NCI-H2029 (cell line): ENCODE data around the gene PKP1.
A peak's percentile ranks its signal among the peaks of the same experiment; 100 is the strongest.

ENCODE experiments used
- DNase-seq: peaks from one replicate; lab custom pipeline; 2025; lab: John Stamatoyannopoulos, UW

The PKP1 gene

DNA sequence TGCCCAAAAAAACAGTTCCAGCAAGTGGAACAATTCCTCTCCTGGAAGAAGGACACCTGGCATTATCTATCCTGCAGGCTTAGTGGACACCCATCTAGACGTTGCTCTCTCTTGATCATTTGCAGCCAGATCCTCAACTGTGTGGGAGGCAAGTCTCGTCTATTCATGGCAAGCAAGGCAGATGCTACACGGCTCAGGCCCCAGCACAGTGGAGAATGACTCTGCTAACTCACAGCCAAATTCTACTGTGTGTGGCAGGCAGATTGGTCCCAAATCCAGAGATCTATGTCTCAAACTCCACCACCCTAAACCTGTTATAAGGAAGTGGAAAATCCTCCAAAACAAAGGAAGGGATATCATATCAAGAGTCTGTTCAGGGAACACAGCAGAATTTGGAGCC lies 87.2 kb downstream of the PKP1 start:
- DNase-seq: no peak

DNA sequence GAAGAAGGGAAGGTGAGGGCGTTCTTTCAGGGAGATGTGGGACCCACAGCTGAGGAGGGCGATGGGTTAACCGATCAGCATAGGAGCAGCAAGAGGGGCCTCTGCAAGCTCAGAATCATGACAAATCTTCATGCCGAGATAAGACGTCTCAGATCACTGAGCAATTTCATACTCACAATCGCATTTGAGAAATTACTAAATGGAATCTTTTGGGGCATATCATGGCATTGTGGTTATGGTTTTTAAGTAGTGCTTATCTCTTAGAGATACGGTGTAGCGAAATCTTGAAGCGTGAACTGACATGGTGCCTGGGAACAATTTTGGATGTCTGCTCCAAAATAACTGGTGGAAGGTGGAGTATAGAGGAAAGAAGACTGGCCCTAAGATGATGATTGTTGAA lies 88.0 kb downstream of the PKP1 start:
- no peak for DNase-seq

DNA sequence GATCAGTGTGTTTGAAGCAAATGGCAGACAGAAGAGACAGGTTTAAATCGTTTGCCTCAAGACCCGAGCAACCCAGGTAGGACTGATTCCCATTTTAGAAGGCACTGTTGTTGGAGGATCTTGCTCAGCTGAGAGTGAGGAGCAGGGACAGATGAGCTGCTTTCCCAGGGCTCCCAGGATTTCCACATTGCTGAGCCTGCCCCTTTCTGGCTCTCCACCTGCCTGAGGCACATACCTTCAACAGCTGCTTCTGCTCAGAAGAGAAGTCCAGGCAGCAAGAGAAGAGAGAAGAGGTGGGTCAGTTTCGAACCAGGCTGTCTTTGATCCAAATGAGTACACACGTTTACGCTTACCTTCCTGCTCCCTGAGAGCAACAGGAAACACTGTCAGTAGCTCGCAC lies 88.5 kb downstream of the PKP1 start:
- no peak for DNase-seq

DNA sequence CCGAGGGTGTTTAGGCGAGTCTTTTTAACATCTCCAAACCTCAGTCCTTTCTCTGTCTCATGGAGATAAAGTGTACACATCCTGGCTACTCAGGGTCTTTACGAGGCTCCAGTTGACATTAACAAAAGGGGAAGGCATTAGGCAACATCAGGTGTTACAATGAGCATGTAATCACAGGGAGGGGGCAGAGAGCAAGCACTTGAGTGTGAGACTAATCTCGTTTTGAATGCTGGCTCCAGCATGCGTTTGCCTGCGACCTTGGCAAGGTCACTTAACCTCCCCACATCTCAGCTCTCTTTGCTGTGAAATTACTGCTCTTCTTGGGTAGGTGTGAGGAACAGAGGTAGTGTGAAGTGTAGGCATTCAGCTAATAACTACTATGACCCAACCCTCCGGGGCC lies 91.1 kb downstream of the PKP1 start:
- DNase-seq: peak; percentile 57

DNA sequence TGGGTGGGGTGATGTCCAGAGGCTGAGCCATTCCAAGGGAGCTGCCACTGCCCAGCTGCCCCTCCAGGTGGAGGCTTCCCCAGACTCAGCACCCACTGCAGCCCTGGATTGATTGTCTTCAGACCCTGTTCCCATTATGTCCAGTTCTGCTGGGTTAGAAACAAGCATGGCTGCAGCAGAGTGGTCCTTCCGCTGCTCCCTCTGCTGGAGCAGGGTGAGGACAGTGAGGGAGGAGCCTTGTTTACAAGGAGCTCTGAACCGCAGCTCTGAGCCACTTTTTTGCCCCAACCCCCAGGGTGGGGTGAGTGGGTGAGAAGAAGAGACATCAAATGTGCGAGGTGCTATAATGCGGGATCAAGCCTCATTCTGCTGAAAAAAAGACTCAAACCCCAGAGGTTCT lies 91.9 kb downstream of the PKP1 start:
- DNase-seq: no peak

DNA sequence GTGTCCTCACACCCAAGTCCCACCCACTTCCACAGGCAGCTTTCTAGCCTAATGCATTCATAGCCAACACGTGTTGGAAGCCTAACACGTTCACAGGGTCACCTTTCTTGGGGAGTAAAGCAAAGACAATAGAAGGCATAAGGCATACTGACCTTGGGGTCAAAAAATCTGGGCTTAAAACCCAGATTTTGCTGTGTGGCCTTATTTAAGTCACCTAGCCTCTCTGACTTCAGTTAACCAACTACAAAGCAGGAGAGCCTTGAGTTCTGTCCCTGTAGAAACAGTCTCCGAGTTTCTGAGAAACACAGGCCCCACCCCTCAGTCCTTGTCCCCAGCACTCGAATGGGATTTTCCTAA lies 92.8 kb downstream of the PKP1 start:
- no peak for DNase-seq

DNA sequence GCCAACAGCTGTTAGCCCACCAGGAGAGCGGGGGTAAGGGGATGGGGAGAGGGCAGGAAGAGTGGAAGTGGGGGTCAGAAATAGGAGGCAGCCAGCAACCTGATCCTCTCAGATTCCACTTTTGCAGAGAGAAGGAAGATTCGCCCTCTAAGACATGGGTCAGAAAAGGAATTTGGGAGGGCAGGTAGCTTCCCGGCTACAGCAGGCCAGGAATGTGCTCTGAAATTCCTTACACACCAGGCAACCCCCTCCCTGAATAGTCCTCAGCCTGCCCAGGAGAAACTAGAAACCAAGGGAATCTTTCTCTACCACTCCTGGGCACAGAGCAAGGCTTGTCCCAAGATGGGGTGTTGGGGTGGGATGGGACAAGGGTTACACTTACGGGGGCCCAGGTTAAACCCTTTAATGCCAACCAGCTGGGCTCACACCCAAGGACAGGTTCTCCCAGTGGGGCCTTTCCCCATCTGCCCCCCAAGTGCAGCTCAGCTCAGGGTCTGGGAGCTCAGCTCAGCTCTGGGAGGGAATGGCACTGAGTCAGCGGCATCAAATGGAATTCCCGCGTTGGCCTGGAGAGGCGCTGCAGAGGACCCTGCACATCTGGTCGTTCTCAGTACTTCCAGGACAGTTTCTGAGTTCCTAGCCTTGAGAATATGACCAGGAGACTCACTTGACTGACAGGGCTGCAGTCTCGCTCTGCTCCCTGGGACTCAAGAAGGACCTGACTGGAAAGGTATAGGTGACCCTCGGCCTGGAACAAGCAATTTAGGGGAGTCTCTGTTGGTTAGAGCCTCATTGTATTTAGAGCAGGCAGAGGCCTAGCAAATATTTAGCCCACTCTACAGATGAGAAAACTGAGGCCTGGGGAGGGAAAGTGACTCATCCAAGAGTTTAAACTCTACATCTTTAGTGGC lies 93.4 kb downstream of the PKP1 start:
- DNase-seq: no peak

DNA sequence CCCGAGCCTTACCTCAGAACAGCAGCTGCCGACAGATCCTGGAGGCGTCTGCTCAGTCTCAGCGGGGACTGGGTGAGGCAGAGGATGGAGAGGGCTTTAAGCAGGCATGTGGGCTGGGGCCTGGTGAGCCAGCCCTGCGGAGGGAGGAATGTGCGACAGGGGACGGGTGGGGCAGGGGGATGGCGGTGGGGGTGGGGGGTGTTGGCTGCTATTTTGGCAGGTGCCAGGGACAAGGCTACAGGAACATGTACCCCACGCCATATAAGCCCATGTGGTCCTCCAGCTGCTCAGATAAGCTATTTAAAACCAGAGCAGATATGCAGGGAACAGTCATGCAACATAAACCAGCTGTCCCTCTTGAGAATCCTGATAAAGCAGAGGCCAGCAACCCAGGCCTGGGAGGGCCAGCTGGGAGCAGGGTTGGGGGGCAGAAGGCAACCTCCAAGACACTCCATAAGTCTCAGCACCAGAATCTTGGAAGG lies 94.3 kb downstream of the PKP1 start, which contains the start of gene TNNT2:
TSS of gene TNNT2 (minus strand) at position 70 of the 482 bp plus-strand sequence. CDS start 4,426 bp downstream, outside the sequence.
- no peak for DNase-seq

DNA sequence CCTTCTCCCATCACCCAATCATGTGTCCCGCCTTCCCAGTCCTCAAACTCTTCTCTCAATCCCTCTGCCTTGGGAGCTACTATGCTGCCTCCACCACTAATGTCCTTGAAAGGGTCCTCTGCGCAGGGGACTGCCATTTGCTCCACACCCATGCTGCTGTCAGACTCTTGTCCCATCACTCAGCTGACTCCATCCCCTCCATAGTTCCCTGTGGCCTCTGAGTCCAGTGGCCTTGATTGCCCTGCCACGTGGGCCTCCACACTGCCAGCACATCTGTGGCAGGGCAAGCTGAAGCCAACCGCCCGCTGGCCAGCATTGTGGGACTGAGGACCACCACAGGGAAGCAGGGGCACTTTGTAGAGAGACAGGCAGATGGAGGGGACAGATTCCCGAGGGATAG lies 95.5 kb downstream of the PKP1 start:
- no peak for DNase-seq

DNA sequence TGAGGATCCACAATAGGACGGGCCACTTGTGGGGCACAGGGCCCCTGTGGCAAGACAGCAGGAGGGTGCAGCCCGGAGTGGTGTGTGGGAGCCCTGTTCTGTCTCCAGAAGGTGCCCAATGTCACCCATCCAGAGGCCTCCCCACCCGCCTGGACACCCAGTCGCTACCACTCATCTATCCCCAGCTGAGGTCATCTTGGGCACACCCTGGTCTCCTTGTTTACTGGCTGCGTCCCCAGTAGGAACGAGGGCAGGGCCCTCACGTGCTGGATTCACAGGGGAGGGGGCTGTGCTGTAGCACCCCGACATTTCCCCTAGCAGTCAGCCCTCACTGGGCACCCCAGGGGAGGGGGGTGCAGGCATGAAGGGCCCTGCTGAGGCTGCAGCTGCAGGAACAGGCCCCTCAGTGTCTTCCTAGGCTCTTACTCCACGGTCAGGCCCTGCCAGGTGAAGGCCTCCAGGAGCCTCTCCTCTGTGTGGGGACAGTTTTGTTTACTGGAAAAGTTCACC lies 96.5 kb downstream of the PKP1 start:
- no peak for DNase-seq

DNA sequence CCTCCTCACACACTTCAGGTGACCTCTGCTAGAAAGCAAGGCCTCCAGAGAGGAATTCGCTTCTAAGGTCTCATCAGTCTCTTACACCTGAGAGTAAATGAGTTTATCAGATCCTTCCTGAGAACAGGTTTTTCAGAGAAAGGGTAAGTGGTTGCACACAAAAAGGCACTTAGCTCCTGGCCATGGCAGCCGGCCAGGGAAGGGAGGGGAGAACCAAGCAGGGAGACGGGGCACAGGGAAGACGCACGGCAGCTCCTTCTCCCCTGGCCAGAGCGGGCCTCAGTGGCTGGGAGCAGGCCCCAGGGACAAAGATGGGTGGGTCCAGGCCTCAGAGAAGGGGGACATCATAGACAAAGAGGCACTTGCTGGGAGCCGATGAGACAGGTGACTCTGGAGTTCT lies 97.8 kb downstream of the PKP1 start:
- DNase-seq: peak; percentile 75
